Endothelial cell (in vitro differentiated cells): ENCODE measurements around the gene NAGS. TPM values are rescaled to one million over a fixed set of nuclear protein-coding genes. Genes with fewer than 3 reads are reported as not detected.

Experiments
- DNase-seq: peaks from one replicate; pipeline ENCODE4 v3.0.0; 2021; ENCODE audit warnings: low spot score
- H3K27ac Mint-ChIP-seq: one replicate; pipeline ENCODE4 v1.8.0; 2021; ENCODE audit warnings: mixed read lengths, inconsistent platforms; ENCODE audit not compliant: unreplicated experiment
- H3K27me3 Mint-ChIP-seq: one replicate; pipeline ENCODE4 v1.8.0; 2021; ENCODE audit warnings: mild to moderate bottlenecking, moderate library complexity, mixed read lengths, inconsistent platforms; ENCODE audit not compliant: unreplicated experiment
- H3K36me3 Mint-ChIP-seq: one replicate; pipeline ENCODE4 v1.8.0; 2021; ENCODE audit warnings: mild to moderate bottlenecking, low read depth, mixed read lengths, inconsistent platforms; ENCODE audit not compliant: unreplicated experiment
- H3K4me1 Mint-ChIP-seq: one replicate; pipeline ENCODE4 v1.8.0; 2021; ENCODE audit warnings: mild to moderate bottlenecking, mixed read lengths, inconsistent platforms; ENCODE audit not compliant: unreplicated experiment
- H3K4me3 Mint-ChIP-seq: one replicate; pipeline ENCODE4 v1.8.0; 2021; ENCODE audit warnings: mild to moderate bottlenecking, mixed read lengths, inconsistent platforms; ENCODE audit not compliant: unreplicated experiment
- H3K9me3 Mint-ChIP-seq: one replicate; pipeline ENCODE4 v1.8.0; 2021; ENCODE audit warnings: mixed read lengths, inconsistent platforms; ENCODE audit not compliant: unreplicated experiment
- total RNA-seq: library from RNA; stranded (reverse); fragmentation: NEBNext Ultra II Directional; extraction: Animal tissue kit (Norgen Biotek cat#: 25700); gene quantifications from one replicate; pipeline ENCODE4 v1.2.1, GENCODE V29; 2021; ENCODE audit not compliant: unreplicated experiment
- TF ChIP-seq, protein P1 (sequence below): fragments of 200-600 bp; sonication (generic); IDR thresholded peaks from one replicate; pipeline ENCODE4 v1.5.0; 2021; ENCODE audit warnings: antibody characterized with exemption; ENCODE audit not compliant: unreplicated experiment

The NAGS gene
- total RNA-seq, 1 donor from 2014 or later: 1.2 TPM

DNA sequence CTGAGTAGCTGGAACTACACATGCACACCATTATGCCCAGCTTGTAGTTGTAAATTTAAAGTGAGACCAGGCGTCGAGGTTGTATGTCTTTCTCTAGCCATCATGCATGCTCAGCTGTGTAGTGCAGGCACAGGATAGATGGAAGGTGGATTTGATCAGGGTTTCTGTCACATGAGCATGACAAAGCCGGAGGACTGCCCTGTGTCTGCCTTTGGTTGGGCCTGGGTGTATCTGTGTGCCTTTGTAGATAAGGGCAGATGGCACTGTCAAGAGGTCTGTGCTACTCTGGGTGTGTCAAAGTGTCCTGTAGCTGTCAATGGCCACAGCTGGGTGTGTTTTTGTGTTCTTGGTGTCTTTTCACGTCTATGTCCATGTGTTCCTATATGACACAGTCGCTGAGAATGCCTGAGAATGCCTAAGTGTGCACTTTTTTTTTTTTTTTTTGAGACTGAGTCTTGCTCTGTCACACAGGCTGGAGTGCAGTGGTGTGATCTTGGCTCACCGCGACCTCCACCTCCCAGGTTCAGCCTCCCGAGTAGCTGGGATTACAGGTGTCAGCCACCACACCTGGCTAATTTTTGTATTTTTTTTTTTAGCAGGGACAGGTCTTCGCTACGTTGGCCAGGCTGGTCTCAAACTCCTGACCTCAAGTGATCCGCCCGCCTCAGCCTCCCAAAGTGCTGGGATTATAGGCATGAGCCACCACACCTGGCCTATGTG, 4.1 kb upstream of the NAGS start:
- H3K27ac Mint-ChIP-seq: peak overlapping the region; percentile 45
- TF ChIP-seq, protein P1, sequence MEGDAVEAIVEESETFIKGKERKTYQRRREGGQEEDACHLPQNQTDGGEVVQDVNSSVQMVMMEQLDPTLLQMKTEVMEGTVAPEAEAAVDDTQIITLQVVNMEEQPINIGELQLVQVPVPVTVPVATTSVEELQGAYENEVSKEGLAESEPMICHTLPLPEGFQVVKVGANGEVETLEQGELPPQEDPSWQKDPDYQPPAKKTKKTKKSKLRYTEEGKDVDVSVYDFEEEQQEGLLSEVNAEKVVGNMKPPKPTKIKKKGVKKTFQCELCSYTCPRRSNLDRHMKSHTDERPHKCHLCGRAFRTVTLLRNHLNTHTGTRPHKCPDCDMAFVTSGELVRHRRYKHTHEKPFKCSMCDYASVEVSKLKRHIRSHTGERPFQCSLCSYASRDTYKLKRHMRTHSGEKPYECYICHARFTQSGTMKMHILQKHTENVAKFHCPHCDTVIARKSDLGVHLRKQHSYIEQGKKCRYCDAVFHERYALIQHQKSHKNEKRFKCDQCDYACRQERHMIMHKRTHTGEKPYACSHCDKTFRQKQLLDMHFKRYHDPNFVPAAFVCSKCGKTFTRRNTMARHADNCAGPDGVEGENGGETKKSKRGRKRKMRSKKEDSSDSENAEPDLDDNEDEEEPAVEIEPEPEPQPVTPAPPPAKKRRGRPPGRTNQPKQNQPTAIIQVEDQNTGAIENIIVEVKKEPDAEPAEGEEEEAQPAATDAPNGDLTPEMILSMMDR: no peak

DNA sequence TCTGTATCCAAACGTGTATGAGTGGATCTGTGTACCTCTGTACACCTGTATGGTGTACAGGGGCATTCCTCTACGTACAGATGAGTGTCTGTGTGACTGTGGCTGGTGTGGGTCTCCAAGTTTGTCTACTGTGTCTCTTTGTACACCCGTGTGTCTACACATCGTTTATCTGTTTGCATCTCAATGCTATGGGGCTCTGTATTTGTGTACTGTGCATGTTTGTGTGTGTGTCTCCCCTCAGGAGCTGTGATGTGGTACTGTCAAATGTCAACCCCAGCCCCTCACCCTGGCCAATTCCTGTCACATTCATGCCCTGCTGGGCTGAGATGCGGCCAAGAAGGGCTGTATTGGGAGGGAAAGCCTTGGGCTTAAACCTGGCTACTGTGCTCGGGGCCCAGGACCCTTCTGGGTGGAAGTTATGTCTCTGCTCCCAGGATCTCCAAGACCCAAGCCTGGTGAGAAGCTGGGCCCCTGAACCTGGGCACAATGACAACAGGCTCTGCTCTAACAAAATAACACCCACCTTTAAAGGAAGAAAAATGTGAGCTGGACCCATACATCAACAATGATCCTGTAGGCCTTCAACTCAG, 3.5 kb upstream of the NAGS start:
- Mint-ChIP-seq H3K9me3 (no peaks in the 10 kb centered on the region), H3K27ac (no peak overlapping the region), H3K36me3 (no peaks in the 10 kb centered on the region), H3K27me3 (peaks cover 9% of the 10 kb centered on the region), H3K4me3 (no peak overlapping the region), H3K4me1 (no peaks in the 10 kb centered on the region)
- TF ChIP-seq, protein P1: no peak
- no peak for DNase-seq

More for the DNA sequence above, 4.1 kb upstream of the NAGS start:
- no peak overlapping the region for H3K4me3 Mint-ChIP-seq
- DNase-seq: no peak
- peaks cover 6% of the 10 kb centered on the region for H3K27me3 Mint-ChIP-seq
- H3K36me3 Mint-ChIP-seq: no peaks in the 10 kb centered on the region
- H3K9me3 Mint-ChIP-seq: no peaks in the 10 kb centered on the region
- no peaks in the 10 kb centered on the region for H3K4me1 Mint-ChIP-seq

DNA sequence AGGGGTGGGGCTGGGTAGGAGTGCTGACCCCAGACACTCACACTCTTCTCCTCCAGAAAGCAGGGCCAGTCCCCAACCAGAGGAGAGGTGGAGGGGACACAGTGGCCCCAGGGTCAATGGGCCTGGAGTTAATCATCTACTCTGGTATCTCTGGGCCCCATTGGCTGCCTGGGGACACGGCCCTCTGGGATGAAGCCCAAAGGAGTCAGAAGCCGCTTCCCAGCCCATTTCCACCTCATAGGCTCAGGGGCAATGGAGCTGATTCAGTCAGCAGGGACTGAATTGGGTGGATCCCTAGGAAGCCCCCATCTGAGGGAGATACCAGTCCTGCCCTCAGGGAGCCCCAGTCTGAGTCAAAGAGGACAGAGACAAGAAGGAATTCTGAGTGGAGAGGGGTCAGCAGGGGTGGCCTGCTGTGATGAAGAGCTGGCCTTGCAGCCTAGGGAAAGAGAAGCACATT, 2.9 kb upstream of the NAGS start:
- peaks cover 4% of the 10 kb centered on the region for H3K4me1 Mint-ChIP-seq
- H3K27ac Mint-ChIP-seq: no peak overlapping the region
- TF ChIP-seq, protein P1: no peak
- peaks cover 14% of the 10 kb centered on the region for H3K27me3 Mint-ChIP-seq
- H3K9me3 Mint-ChIP-seq: no peaks in the 10 kb centered on the region
- H3K36me3 Mint-ChIP-seq: no peaks in the 10 kb centered on the region
- no peak for DNase-seq
- no peak overlapping the region for H3K4me3 Mint-ChIP-seq

DNA sequence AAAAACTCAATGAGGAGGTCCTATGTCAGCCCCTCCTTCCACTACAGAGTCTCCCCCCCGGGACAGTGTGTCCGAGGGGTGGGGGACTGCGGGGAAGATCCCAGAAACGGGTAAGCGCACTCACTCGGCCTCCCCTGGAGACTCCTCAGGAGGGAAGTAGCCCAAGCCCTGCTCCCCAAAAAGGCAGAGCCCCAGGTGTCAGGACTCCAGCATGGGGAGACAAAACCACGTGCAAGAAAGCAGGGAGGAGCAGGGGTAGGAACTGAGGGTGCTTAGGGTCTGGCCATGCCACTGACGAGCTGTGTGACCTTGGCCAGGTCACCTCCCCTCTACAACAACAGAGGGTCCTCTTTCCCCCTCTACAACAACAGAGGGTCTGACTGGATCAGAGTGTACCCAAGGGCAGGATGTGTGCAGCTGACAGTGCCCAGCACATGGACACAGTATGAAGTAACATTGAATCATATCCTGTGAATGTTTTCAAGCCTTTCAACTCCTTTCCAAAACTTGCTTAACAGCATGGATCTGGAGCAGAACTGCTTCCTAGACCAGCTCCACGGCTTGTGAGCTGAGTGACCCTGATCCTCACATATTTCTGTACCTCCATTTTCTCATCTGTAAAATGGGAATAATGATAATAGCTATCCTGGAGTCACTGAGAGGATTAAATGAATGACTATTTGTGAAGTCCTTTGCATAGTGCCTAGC, 2.1 kb upstream of the NAGS start:
- DNase-seq: no peak
- TF ChIP-seq, protein P1: no peak
- Mint-ChIP-seq H3K9me3 (no peaks in the 10 kb centered on the region), H3K36me3 (no peaks in the 10 kb centered on the region), H3K4me3 (no peak overlapping the region), H3K27ac (no peak overlapping the region), H3K27me3 (peaks cover 17% of the 10 kb centered on the region), H3K4me1 (peaks cover 8% of the 10 kb centered on the region)
